ENCODE data around the gene SEMA4B. TPM values are rescaled to one million over a fixed set of nuclear protein-coding genes. Genes with fewer than 3 reads are reported as not detected.
A peak's percentile ranks its signal among the peaks of the same experiment; 100 is the strongest.

Gene SEMA4B
- total RNA-seq, 1 donor from 2014 or later = 7.7 TPM

GRCh38 chr15:90208356-90208755 lies 7.2 kb downstream of the SEMA4B start:
- H3K79me2 ChIP-seq (ENCODE audit: low read depth) = peaks cover 11% of the 10 kb centered on the region
- Mint-ChIP-seq H3K27ac (no peak overlapping the region), H3K4me1 (peaks cover 20% of the 10 kb centered on the region), H3K9me3 (no peaks in the 10 kb centered on the region), H3K4me3 (no peak overlapping the region), H3K27me3 (ENCODE audit: insufficient read depth, low read depth) (peaks cover 7% of the 10 kb centered on the region), H3K36me3 (peaks cover 6% of the 10 kb centered on the region)
- no peak overlapping the region for H2AFZ ChIP-seq (replicated peaks)
- no peak overlapping the region for H3K4me3 ChIP-seq
- H3K27ac ChIP-seq = no peak overlapping the region
- peaks cover 43% of the 10 kb centered on the region for H4K20me1 ChIP-seq (ENCODE audit: low read depth)
- H3K4me2 ChIP-seq = no peak overlapping the region
- H3K9me3 ChIP-seq (ENCODE audit: low read depth) = no peaks in the 10 kb centered on the region
- DNase-seq (ENCODE audit: low spot score) = no peak
- no peak for TF ChIP-seq EZH2phosphoT487 (IDR thresholded peaks at IDR 0.05)
- no peak for TF ChIP-seq EZH2 (IDR thresholded peaks at IDR 0.05)
- TF ChIP-seq CTCF (IDR thresholded peaks at IDR 0.05) = no peak
- no peaks in the 10 kb centered on the region for H3K36me3 ChIP-seq
- no peaks in the 10 kb centered on the region for H3K27me3 ChIP-seq
- no peak overlapping the region for H3K9ac ChIP-seq
- H3F3A ChIP-seq (ENCODE audit: low read depth) = no peaks in the 10 kb centered on the region
- H3K4me1 ChIP-seq = no peaks in the 10 kb centered on the region

DNA sequence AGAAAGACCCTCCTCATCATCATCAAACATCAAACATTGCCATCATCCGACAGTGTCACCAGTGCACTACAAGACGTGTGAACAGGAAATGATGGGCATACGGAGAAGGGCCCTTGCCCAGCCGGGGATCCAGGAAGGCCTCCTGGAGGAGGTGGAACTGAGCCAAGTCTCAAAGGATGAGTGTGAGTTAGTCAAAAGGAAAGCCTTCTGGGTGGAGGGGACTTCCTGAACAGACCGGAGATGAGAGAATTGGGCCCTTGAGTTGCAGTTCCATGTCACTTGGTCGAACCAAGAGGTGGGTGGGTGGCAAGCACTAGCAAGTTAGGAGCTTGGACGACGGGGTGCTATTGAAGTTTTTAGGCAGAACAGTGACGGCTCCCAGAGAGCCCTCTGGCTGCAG lies 8.5 kb downstream of the SEMA4B start:
- Histone ChIP-seq H3K4me3 (no peak overlapping the region), H3K27me3 (no peaks in the 10 kb centered on the region), H3K4me2 (no peak overlapping the region), H3K9ac (no peak overlapping the region), H3K4me1 (no peaks in the 10 kb centered on the region), H3K27ac (no peak overlapping the region), H3K36me3 (no peaks in the 10 kb centered on the region), H3K9me3 (ENCODE audit: low read depth) (no peaks in the 10 kb centered on the region), H3F3A (ENCODE audit: low read depth) (no peaks in the 10 kb centered on the region), H2AFZ (replicated peaks) (no peak overlapping the region), H3K79me2 (ENCODE audit: low read depth) (no peaks in the 10 kb centered on the region), H4K20me1 (ENCODE audit: low read depth) (peaks cover 33% of the 10 kb centered on the region)
- Mint-ChIP-seq H3K4me3 (peak overlapping the region; percentile 9), H3K27me3 (ENCODE audit: insufficient read depth, low read depth) (peaks cover 10% of the 10 kb centered on the region), H3K27ac (no peak overlapping the region), H3K36me3 (peaks cover 7% of the 10 kb centered on the region), H3K9me3 (no peaks in the 10 kb centered on the region), H3K4me1 (peaks cover 14% of the 10 kb centered on the region)
- TF ChIP-seq CTCF (IDR thresholded peaks at IDR 0.05) = no peak
- DNase-seq (ENCODE audit: low spot score) = no peak

DNA sequence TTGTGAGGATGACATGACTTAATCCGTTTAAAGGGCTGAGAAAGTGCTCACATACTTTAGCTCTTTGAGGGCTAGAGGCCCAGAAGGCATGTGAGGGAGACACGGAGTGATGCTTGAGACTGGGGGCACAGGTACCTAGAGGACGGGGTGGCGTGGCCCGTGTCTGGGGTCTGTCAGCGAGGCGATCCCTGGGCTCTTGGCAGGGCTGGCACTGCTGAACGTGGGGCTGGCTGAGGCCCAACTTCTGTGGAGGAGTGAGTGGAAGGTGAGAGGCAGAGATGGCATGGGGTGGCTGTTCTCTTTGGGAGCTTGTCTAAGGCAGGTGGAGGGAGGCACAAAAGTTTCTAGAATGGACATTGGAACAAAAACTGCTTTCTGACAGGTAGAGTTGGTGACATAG lies 9.5 kb downstream of the SEMA4B start:
- no peak for DNase-seq (ENCODE audit: low spot score)
- peak overlapping the region; percentile 72 for H3K27ac Mint-ChIP-seq
- Histone ChIP-seq H3K27me3 (no peaks in the 10 kb centered on the region), H3F3A (ENCODE audit: low read depth) (no peaks in the 10 kb centered on the region), H3K4me2 (no peak overlapping the region), H3K27ac (no peak overlapping the region), H2AFZ (replicated peaks) (no peak overlapping the region), H3K36me3 (no peaks in the 10 kb centered on the region), H4K20me1 (ENCODE audit: low read depth) (peaks cover 23% of the 10 kb centered on the region), H3K9ac (no peak overlapping the region), H3K9me3 (ENCODE audit: low read depth) (no peaks in the 10 kb centered on the region), H3K4me3 (no peak overlapping the region), H3K79me2 (ENCODE audit: low read depth) (no peaks in the 10 kb centered on the region), H3K4me1 (no peaks in the 10 kb centered on the region)
- peaks cover 5% of the 10 kb centered on the region for H3K4me1 Mint-ChIP-seq
- TF ChIP-seq CTCF (IDR thresholded peaks at IDR 0.05) (no peak), EZH2 (IDR thresholded peaks at IDR 0.05) (no peak), EZH2phosphoT487 (IDR thresholded peaks at IDR 0.05) (no peak)
- no peak overlapping the region for H3K4me3 Mint-ChIP-seq
- H3K36me3 Mint-ChIP-seq = peaks cover 7% of the 10 kb centered on the region
- no peaks in the 10 kb centered on the region for H3K9me3 Mint-ChIP-seq
- H3K27me3 Mint-ChIP-seq (ENCODE audit: insufficient read depth, low read depth) = peaks cover 10% of the 10 kb centered on the region

- H3K27me3 Mint-ChIP-seq (ENCODE audit: insufficient read depth, low read depth) = peaks cover 10% of the 10 kb centered on the region
- Histone ChIP-seq H3K27me3 (no peaks in the 10 kb centered on the region), H4K20me1 (ENCODE audit: low read depth) (peaks cover 19% of the 10 kb centered on the region), H2AFZ (replicated peaks) (no peak overlapping the region), H3K4me1 (no peaks in the 10 kb centered on the region), H3K27ac (no peak overlapping the region), H3K4me3 (no peak overlapping the region), H3K9ac (no peak overlapping the region), H3K4me2 (no peak overlapping the region), H3F3A (ENCODE audit: low read depth) (no peaks in the 10 kb centered on the region), H3K36me3 (no peaks in the 10 kb centered on the region), H3K79me2 (ENCODE audit: low read depth) (no peaks in the 10 kb centered on the region), H3K9me3 (ENCODE audit: low read depth) (no peaks in the 10 kb centered on the region)
- H3K9me3 Mint-ChIP-seq = no peaks in the 10 kb centered on the region
- no peak overlapping the region for H3K4me3 Mint-ChIP-seq
- H3K4me1 Mint-ChIP-seq = peaks cover 5% of the 10 kb centered on the region
- peaks cover 7% of the 10 kb centered on the region for H3K36me3 Mint-ChIP-seq
- DNase-seq (ENCODE audit: low spot score) = no peak
- no peak for TF ChIP-seq EZH2 (IDR thresholded peaks at IDR 0.05)
- TF ChIP-seq CTCF (IDR thresholded peaks at IDR 0.05) = no peak
- no peak for TF ChIP-seq EZH2phosphoT487 (IDR thresholded peaks at IDR 0.05)
- H3K27ac Mint-ChIP-seq = peak overlapping the region; percentile 72
These were observed 9.9 kb downstream of the SEMA4B start for GRCh38 chr15:90211009-90211408.
